K562 (cell line): Measurements from ENCODE around the gene SCNN1B. TPM values are rescaled to one million over a fixed set of nuclear protein-coding genes. Genes with fewer than 3 reads are reported as not detected.

ENCODE experiments used
- ATAC-seq: fragments of 200-7000 bp; cut with Tn5 transposase; 3 replicates; pipeline ENCODE4 v1.9.1; 2020; ENCODE audit warnings: moderate library complexity
- BruUV-seq: library from RNA; stranded (reverse); fragments of 400-500 nt; replicated peaks from 2 replicates; lab custom pipeline; 2021; lab: Mats Ljungman, UMichigan
- CTCF ChIA-PET: fragments of 300-600 bp; formaldehyde crosslinking; extraction: SDS; loops from one replicate; lab custom pipeline; 2021; ENCODE audit warnings: low intra/inter-chr PET ratio; lab: Yijun Ruan, JAX
- POLR2A ChIA-PET: fragments of 300-600, 350-650 bp; sonication (Branson Sonifier 250); formaldehyde crosslinking; extraction: SDS; loops from one replicate; lab custom pipeline; 2021; ENCODE audit warnings: antibody characterized with exemption, inconsistent platforms; lab: Yijun Ruan, JAX
- DNase-seq, 4 experiments: peaks; one replicate each; pipeline versions ENCODE4 v3.0.0 to v3.0.0-alpha.2; 2011 to 2018; ENCODE audit warnings: low spot score in 3 of 4, mixed read lengths in 3 of 4; ENCODE audit errors: extremely low read depth in 1 of 4
- FAIRE-seq: peaks from 2 replicates; lab custom pipeline; 2011; peaks lifted over from hg19 to GRCh38; lab: Jason Lieb, UNC
- H2AFZ ChIP-seq: 2 replicates; pipeline ENCODE4 v1.6.0; 2011; ENCODE audit warnings: low read depth, low read length, control low read depth, inconsistent platforms
- H3K27ac ChIP-seq: fragments of 200-600 bp; 3 replicates; pipeline ENCODE4 v1.8.0; 2011; ENCODE audit warnings: low read depth, mild to moderate bottlenecking, control low read depth, inconsistent platforms, low read length, moderate library complexity, mixed read lengths; ENCODE audit errors: extremely low read depth
- H3K27me3 ChIP-seq, 2 experiments: fragments of 300-600 bp in 1 of 2; 2 replicates in 1 of 2; 3 replicates in 1 of 2; pipeline versions ENCODE4 v1.6.0 to v1.8.0; 2011; ENCODE audit warnings: inconsistent platforms in 2 of 2, low read length in 2 of 2, mild to moderate bottlenecking in 1 of 2, mixed read lengths in 1 of 2, moderate library complexity in 1 of 2; ENCODE audit not compliant: control insufficient read depth in 2 of 2, insufficient read depth in 2 of 2
- H3K36me3 ChIP-seq: fragments of 300-600 bp; 3 replicates; pipeline ENCODE4 v1.8.0; 2011; ENCODE audit warnings: mild to moderate bottlenecking, low read length, inconsistent platforms; ENCODE audit not compliant: control insufficient read depth, insufficient read depth
- H3K4me1 ChIP-seq, 2 experiments: fragments of 200-600 bp in 1 of 2; replicated peaks in 1 of 2; 2 replicates in 1 of 2; 3 replicates in 1 of 2; pipeline versions ENCODE4 v1.5.1 to v1.8.0; 2011; ENCODE audit warnings: inconsistent platforms in 2 of 2, low read length in 2 of 2, mild to moderate bottlenecking in 1 of 2, mixed read lengths in 1 of 2, moderate library complexity in 1 of 2; ENCODE audit not compliant: control insufficient read depth in 2 of 2, insufficient read depth in 2 of 2
- H3K4me2 ChIP-seq: 2 replicates; pipeline ENCODE4 v1.6.1; 2011; ENCODE audit warnings: low read length, control low read depth, inconsistent platforms, mixed read lengths; ENCODE audit not compliant: insufficient read depth
- H3K4me3 ChIP-seq: fragments of 200-600 bp; sonication (generic), shearing (Covaris generic); 2 replicates; pipeline ENCODE4 v1.5.1; 2016; ENCODE audit warnings: control low read depth, inconsistent platforms
- H3K79me2 ChIP-seq: fragments of 200-600 bp; 3 replicates; pipeline ENCODE4 v1.8.0; 2011; ENCODE audit warnings: low read length, inconsistent platforms; ENCODE audit not compliant: control insufficient read depth, insufficient read depth
- H3K9ac ChIP-seq, 2 experiments: 2 replicates each; pipeline versions ENCODE4 v1.6.0 to v1.6.1; 2011; ENCODE audit warnings: low read depth in 2 of 2, low read length in 2 of 2, control low read depth in 1 of 2, inconsistent platforms in 1 of 2, mild to moderate bottlenecking in 1 of 2, mixed read lengths in 1 of 2; ENCODE audit not compliant: insufficient read depth in 1 of 2
- H3K9me1 ChIP-seq: one replicate; pipeline ENCODE4 v1.6.0; 2011; ENCODE audit warnings: inconsistent platforms, mild to moderate bottlenecking, low read length, moderate library complexity; ENCODE audit not compliant: control insufficient read depth, insufficient read depth
- H3K9me3 ChIP-seq: replicated peaks from 2 replicates; pipeline ENCODE4 v1.5.1; 2011; ENCODE audit warnings: low read depth, low read length, inconsistent platforms; ENCODE audit not compliant: control insufficient read depth, insufficient read depth
- H4K20me1 ChIP-seq: replicated peaks from 2 replicates; pipeline ENCODE4 v1.6.1; 2011; ENCODE audit warnings: low read length, inconsistent platforms, mixed read lengths; ENCODE audit not compliant: control insufficient read depth, insufficient read depth
- CTBP1 ChIP-seq: fragments of 450-650 bp; IDR thresholded peaks from 2 replicates; pipeline ENCODE4 v1.6.1; 2016; ENCODE audit warnings: borderline replicate concordance
- E4F1 ChIP-seq: fragments of 250-450 bp; sonication (Bioruptor Pico); IDR thresholded peaks from 2 replicates; pipeline ENCODE4 v1.5.0; 2021; ENCODE audit warnings: mild to moderate bottlenecking, borderline replicate concordance
- NCOA4 ChIP-seq: fragments of 450-650 bp; IDR thresholded peaks from 2 replicates; pipeline ENCODE4 v1.6.1; 2018; ENCODE audit warnings: mild to moderate bottlenecking; ENCODE audit not compliant: partially characterized antibody
- NCOR1 ChIP-seq: fragments of 450-650 bp; IDR thresholded peaks from 2 replicates; pipeline ENCODE4 v1.6.1; 2016; ENCODE audit warnings: mild to moderate bottlenecking, moderate library complexity
- NFRKB ChIP-seq: fragments of 450-650 bp; IDR thresholded peaks from 2 replicates; pipeline ENCODE4 v1.6.1; 2016; ENCODE audit warnings: low read depth
- POLR2B ChIP-seq: fragments of 450-650 bp; IDR thresholded peaks from 2 replicates; pipeline ENCODE4 v1.6.1; 2018; ENCODE audit warnings: low read depth; ENCODE audit not compliant: partially characterized antibody
- ZNF146 ChIP-seq: IDR thresholded peaks from one replicate; pipeline ENCODE4 v1.6.1; 2018; ENCODE audit warnings: missing compliant biosample characterization; ENCODE audit not compliant: unreplicated experiment
- ZNF232 ChIP-seq: sonication (generic); formaldehyde crosslinking; IDR thresholded peaks from 2 replicates; pipeline ENCODE4 v1.8.0; 2022; ENCODE audit warnings: mild to moderate bottlenecking, missing genetic modification reagents
- ZNF354B ChIP-seq: fragments of 250-450 bp; sonication (Bioruptor Pico); IDR thresholded peaks from 2 replicates; pipeline ENCODE4 v1.4.0; 2020
- ZNF77 ChIP-seq: fragments of 250-450 bp; sonication (Bioruptor Pico); IDR thresholded peaks from 2 replicates; pipeline ENCODE4 v1.5.0; 2020
- WGBS: fragments of 100-300 bp; shearing (Covaris generic); methylation state at CpG from one replicate; pipeline ENCODE4 v1.1.6; 2016; ENCODE audit warnings: low coverage, mixed read lengths; ENCODE audit not compliant: insufficient coverage; ENCODE audit errors: missing lambda C conversion rate; 5-methylcytosine and 5-hydroxymethylcytosine counted together
- in situ Hi-C: fragments of 300-500 bp; cut with MboI; formaldehyde crosslinking; loops from 4 replicates; pipeline ENCODE4 v1.15.0; 2018; ENCODE audit warnings: inconsistent platforms, mixed read lengths
- intact Hi-C: fragments of 100-400 bp; cut with micrococcal nuclease; formaldehyde crosslinking; loops from 2 replicates; pipeline ENCODE4 v1.14.2; 2022
- polyA plus RNA-seq, 8 experiments: library from polyadenylated mRNA; depleted of rRNA in 4 of 8; stranded (reverse) in 5 of 8; unstranded in 3 of 8; fragments of >200 nt; fragmentation: Nextera tagmentation in 2 of 8; fragmentation: Illumina TruSeq in 1 of 8; extraction: Ambion mirVana in 2 of 8; extraction: Trizol in 1 of 8; gene quantifications; 2 replicates each; pipeline versions ENCODE4 v1.2.1 to v1.2.3, GENCODE V29; 2011 to 2014; ENCODE audit warnings: inconsistent platforms in 1 of 8, missing spikeins in 1 of 8
- total RNA-seq, 7 experiments: library from RNA; depleted of rRNA in 6 of 7; stranded (reverse); fragments of >200 nt in 6 of 7; fragmentation: Illumina TruSeq in 2 of 7; extraction: Trizol in 2 of 7; gene quantifications; 2 replicates each; pipeline versions ENCODE4 v1.2.1 to v1.2.3, GENCODE V29; 2011 to 2021; ENCODE audit warnings: low replicate concordance in 1 of 7
- TF ChIP-seq, protein P1 (sequence below): fragments of 450-650 bp; IDR thresholded peaks from 2 replicates; pipeline ENCODE4 v1.6.1; 2017; ENCODE audit warnings: antibody characterized with exemption, mild to moderate bottlenecking
- TF ChIP-seq, protein P2 (sequence below), 3 experiments: IDR thresholded peaks in 2 of 3; conservative IDR thresholded peaks in 1 of 3; 2 replicates each; pipeline ENCODE4 v1.5.1; 2011 to 2012; ENCODE audit warnings: low read length in 3 of 3, mild to moderate bottlenecking in 3 of 3, control low read depth in 2 of 3, improper control_type of control experiment in 1 of 3, inconsistent platforms in 1 of 3, low read depth in 1 of 3, mixed read lengths in 1 of 3, moderate library complexity in 1 of 3; ENCODE audit not compliant: insufficient read depth in 2 of 3

Gene SCNN1B
- total and polyA plus RNA-seq, 9 of the 15 experiments (the other 6 are each of a cell fraction or from before 2014, with no cell fraction given): not detected

GRCh38 chr16:23408242-23408822, 106.2 kb downstream of the SCNN1B start:
- no peak for FAIRE-seq
- BruUV-seq: no TSS peak

More at GRCh38 chr16:23408242-23408822, 106.2 kb downstream of the SCNN1B start:
- H3K36me3 ChIP-seq: peaks cover 62% of the 10 kb centered on the region; the same call in 2 of the 3 replicates
- H3K27me3 ChIP-seq: no peaks in the 10 kb centered on the region
- peaks cover 2% of the 10 kb centered on the region; the same call in 1 of the 2 replicates for H4K20me1 ChIP-seq
- WGBS: 87% methylated on average over 3 of the region's 21 CpGs
- no peak overlapping the region for H3K4me2 ChIP-seq
- no peaks in the 10 kb centered on the region for H3K9me1 ChIP-seq
- TF ChIP-seq, protein P1, sequence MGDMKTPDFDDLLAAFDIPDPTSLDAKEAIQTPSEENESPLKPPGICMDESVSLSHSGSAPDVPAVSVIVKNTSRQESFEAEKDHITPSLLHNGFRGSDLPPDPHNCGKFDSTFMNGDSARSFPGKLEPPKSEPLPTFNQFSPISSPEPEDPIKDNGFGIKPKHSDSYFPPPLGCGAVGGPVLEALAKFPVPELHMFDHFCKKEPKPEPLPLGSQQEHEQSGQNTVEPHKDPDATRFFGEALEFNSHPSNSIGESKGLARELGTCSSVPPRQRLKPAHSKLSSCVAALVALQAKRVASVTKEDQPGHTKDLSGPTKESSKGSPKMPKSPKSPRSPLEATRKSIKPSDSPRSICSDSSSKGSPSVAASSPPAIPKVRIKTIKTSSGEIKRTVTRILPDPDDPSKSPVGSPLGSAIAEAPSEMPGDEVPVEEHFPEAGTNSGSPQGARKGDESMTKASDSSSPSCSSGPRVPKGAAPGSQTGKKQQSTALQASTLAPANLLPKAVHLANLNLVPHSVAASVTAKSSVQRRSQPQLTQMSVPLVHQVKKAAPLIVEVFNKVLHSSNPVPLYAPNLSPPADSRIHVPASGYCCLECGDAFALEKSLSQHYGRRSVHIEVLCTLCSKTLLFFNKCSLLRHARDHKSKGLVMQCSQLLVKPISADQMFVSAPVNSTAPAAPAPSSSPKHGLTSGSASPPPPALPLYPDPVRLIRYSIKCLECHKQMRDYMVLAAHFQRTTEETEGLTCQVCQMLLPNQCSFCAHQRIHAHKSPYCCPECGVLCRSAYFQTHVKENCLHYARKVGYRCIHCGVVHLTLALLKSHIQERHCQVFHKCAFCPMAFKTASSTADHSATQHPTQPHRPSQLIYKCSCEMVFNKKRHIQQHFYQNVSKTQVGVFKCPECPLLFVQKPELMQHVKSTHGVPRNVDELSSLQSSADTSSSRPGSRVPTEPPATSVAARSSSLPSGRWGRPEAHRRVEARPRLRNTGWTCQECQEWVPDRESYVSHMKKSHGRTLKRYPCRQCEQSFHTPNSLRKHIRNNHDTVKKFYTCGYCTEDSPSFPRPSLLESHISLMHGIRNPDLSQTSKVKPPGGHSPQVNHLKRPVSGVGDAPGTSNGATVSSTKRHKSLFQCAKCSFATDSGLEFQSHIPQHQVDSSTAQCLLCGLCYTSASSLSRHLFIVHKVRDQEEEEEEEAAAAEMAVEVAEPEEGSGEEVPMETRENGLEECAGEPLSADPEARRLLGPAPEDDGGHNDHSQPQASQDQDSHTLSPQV: no peak
- TF ChIP-seq, protein P2, sequence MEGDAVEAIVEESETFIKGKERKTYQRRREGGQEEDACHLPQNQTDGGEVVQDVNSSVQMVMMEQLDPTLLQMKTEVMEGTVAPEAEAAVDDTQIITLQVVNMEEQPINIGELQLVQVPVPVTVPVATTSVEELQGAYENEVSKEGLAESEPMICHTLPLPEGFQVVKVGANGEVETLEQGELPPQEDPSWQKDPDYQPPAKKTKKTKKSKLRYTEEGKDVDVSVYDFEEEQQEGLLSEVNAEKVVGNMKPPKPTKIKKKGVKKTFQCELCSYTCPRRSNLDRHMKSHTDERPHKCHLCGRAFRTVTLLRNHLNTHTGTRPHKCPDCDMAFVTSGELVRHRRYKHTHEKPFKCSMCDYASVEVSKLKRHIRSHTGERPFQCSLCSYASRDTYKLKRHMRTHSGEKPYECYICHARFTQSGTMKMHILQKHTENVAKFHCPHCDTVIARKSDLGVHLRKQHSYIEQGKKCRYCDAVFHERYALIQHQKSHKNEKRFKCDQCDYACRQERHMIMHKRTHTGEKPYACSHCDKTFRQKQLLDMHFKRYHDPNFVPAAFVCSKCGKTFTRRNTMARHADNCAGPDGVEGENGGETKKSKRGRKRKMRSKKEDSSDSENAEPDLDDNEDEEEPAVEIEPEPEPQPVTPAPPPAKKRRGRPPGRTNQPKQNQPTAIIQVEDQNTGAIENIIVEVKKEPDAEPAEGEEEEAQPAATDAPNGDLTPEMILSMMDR (IDR thresholded peaks at IDR 0.05 in 2 of 3, conservative IDR thresholded peaks at IDR 0.05 in 1 of 3; ENCODE audit: insufficient read depth in 2 of 3, low read depth in 1 of 3, low read length in 3 of 3): no peak
- TF ChIP-seq ZNF77 (CRISPR knock-in tag) (no peak), ZNF146 (CRISPR knock-in tag) (no peak), POLR2B (no peak), NCOA4 (no peak), ZNF354B (CRISPR knock-in tag) (no peak), NFRKB (no peak), CTBP1 (no peak), NCOR1 (no peak), ZNF232 (CRISPR knock-in tag) (no peak), E4F1 (CRISPR knock-in tag) (no peak)
- intact Hi-C loops (no loop called here), in situ Hi-C loops (no loop called here)
- no peak overlapping the region for H3K27ac ChIP-seq
- no peak overlapping the region for H2AFZ ChIP-seq
- H3K9ac ChIP-seq: no peak overlapping the region
- ChIA-PET CTCF (no interaction called here), POLR2A (interaction anchor here (0.5 to 1.0 kb wide), 2 partner anchors 40 to 149 kb away, joined by 3 read pairs; partner anchors contain the start of gene UBFD1)
- no peaks in the 10 kb centered on the region for H3K9me3 ChIP-seq
- DNase-seq (no peak), ATAC-seq (no peak)
- no peaks in the 10 kb centered on the region for H3K79me2 ChIP-seq
- H3K4me1 ChIP-seq: no peaks in the 10 kb centered on the region
- H3K4me3 ChIP-seq: no peak overlapping the region
